H9 (cell line): ENCODE data around the gene RBM44. TPM values are rescaled to one million over a fixed set of nuclear protein-coding genes. Genes with fewer than 3 reads are reported as not detected.

Experiments used
- DNase-seq: peaks from one replicate; pipeline ENCODE4 v3.0.0-alpha.2; 2017
- H2AFZ ChIP-seq: one replicate; pipeline ENCODE4 v1.6.1; 2013; ENCODE audit warnings: mild to moderate bottlenecking, low read length, control low read depth, moderate library complexity
- H2AK5ac ChIP-seq: 2 replicates; pipeline ENCODE4 v1.6.1; 2013; ENCODE audit warnings: low read length, control low read depth, mixed read lengths; ENCODE audit not compliant: insufficient read length
- H2BK120ac ChIP-seq: one replicate; pipeline ENCODE4 v1.6.1; 2013; ENCODE audit warnings: low read depth, mild to moderate bottlenecking, low read length, control low read depth, inconsistent platforms; ENCODE audit not compliant: poor library complexity, severe bottlenecking
- H2BK12ac ChIP-seq: 2 replicates; pipeline ENCODE4 v1.6.1; 2013; ENCODE audit warnings: low read length, control low read depth, mixed read lengths, low read depth; ENCODE audit not compliant: insufficient read length
- H2BK15ac ChIP-seq: 2 replicates; pipeline ENCODE4 v1.6.1; 2013; ENCODE audit warnings: low read depth, low read length, control low read depth
- H2BK20ac ChIP-seq: one replicate; pipeline ENCODE4 v1.6.1; 2013; ENCODE audit warnings: low read depth, mild to moderate bottlenecking, low read length, control low read depth, inconsistent platforms; ENCODE audit not compliant: poor library complexity, severe bottlenecking
- H2BK5ac ChIP-seq: 2 replicates; pipeline ENCODE4 v1.6.1; 2013; ENCODE audit warnings: low read length, control low read depth, mixed read lengths; ENCODE audit not compliant: insufficient read length
- H3K14ac ChIP-seq: 2 replicates; pipeline ENCODE4 v1.6.1; 2013; ENCODE audit warnings: low read length, control low read depth; ENCODE audit not compliant: insufficient read depth
- H3K18ac ChIP-seq: 2 replicates; pipeline ENCODE4 v1.6.1; 2013; ENCODE audit warnings: low read depth, mild to moderate bottlenecking, mixed read lengths, low read length, control low read depth; ENCODE audit not compliant: insufficient read length
- H3K23ac ChIP-seq: 2 replicates; pipeline ENCODE4 v1.6.1; 2013; ENCODE audit warnings: low read length, control low read depth, mixed read lengths, low read depth; ENCODE audit not compliant: insufficient read length
- H3K23me2 ChIP-seq: 2 replicates; pipeline ENCODE4 v1.6.1; 2013; ENCODE audit warnings: low read depth, mild to moderate bottlenecking, mixed read lengths, low read length, control low read depth; ENCODE audit not compliant: insufficient read length, poor library complexity, severe bottlenecking
- H3K27ac ChIP-seq: 2 replicates; pipeline ENCODE4 v1.5.1; 2013; ENCODE audit warnings: low read length, control low read depth, mixed read lengths, low read depth; ENCODE audit not compliant: insufficient read length
- H3K27me3 ChIP-seq: 2 replicates; pipeline ENCODE4 v1.6.1; 2013; ENCODE audit warnings: low read length, control low read depth, inconsistent platforms; ENCODE audit not compliant: insufficient read depth
- H3K4ac ChIP-seq: 2 replicates; pipeline ENCODE4 v1.6.1; 2013; ENCODE audit warnings: low read depth, mild to moderate bottlenecking, control low read depth, inconsistent platforms, low read length, moderate library complexity
- H3K4me1 ChIP-seq: 2 replicates; pipeline ENCODE4 v1.6.1; 2013; ENCODE audit warnings: low read length, control low read depth, inconsistent platforms; ENCODE audit not compliant: insufficient read depth
- H3K4me2 ChIP-seq: 2 replicates; pipeline ENCODE4 v1.6.1; 2013; ENCODE audit warnings: low read length, control low read depth, mixed read lengths; ENCODE audit not compliant: insufficient read length, insufficient read depth
- H3K56ac ChIP-seq: 2 replicates; pipeline ENCODE4 v1.6.1; 2013; ENCODE audit warnings: low read depth, mild to moderate bottlenecking, mixed read lengths, low read length, control low read depth; ENCODE audit not compliant: insufficient read length
- H3K79me1 ChIP-seq: 2 replicates; pipeline ENCODE4 v1.6.1; 2013; ENCODE audit warnings: low read depth, mild to moderate bottlenecking, moderate library complexity, low read length, control low read depth, inconsistent platforms; ENCODE audit not compliant: insufficient read depth, poor library complexity, severe bottlenecking
- H3K79me2 ChIP-seq: 2 replicates; pipeline ENCODE4 v1.6.1; 2013; ENCODE audit warnings: low read length, control low read depth, inconsistent platforms; ENCODE audit not compliant: insufficient read depth
- H3K9ac ChIP-seq: 2 replicates; pipeline ENCODE4 v1.6.1; 2013; ENCODE audit warnings: low read length, control low read depth, mixed read lengths; ENCODE audit not compliant: insufficient read length; ENCODE audit errors: extremely low read depth
- H3K9me3 ChIP-seq: one replicate; pipeline ENCODE4 v1.6.1; 2013; ENCODE audit warnings: low read depth, low read length, inconsistent platforms; ENCODE audit not compliant: control insufficient read depth
- H3T11ph ChIP-seq: one replicate; pipeline ENCODE4 v1.6.1; 2013; ENCODE audit warnings: mild to moderate bottlenecking, low read length, control low read depth, inconsistent platforms
- H4K20me1 ChIP-seq: one replicate; pipeline ENCODE4 v1.6.1; 2013; ENCODE audit not compliant: control insufficient read depth, insufficient read length, insufficient read depth
- H4K5ac ChIP-seq: 2 replicates; pipeline ENCODE4 v1.6.1; 2013; ENCODE audit warnings: low read depth, mild to moderate bottlenecking, mixed read lengths, low read length, control low read depth; ENCODE audit not compliant: insufficient read length
- H4K8ac ChIP-seq: replicated peaks from 2 replicates; pipeline ENCODE4 v1.6.1; 2013; ENCODE audit warnings: low read length, control low read depth, mixed read lengths, low read depth; ENCODE audit not compliant: insufficient read length
- H4K91ac ChIP-seq: 2 replicates; pipeline ENCODE4 v1.6.1; 2013; ENCODE audit warnings: low read depth, mild to moderate bottlenecking, moderate library complexity, mixed read lengths, low read length, control low read depth; ENCODE audit not compliant: insufficient read length
- H3K27ac Mint-ChIP-seq, 3 experiments: 2 replicates in 2 of 3; 3 replicates in 1 of 3; pipeline ENCODE4 v1.8.0; 2020 to 2021; ENCODE audit warnings: mixed read lengths in 3 of 3, mild to moderate bottlenecking in 1 of 3, moderate library complexity in 1 of 3
- H3K27me3 Mint-ChIP-seq: 2 replicates; pipeline ENCODE4 v1.8.0; 2021; ENCODE audit warnings: low read depth, mild to moderate bottlenecking, moderate library complexity, mixed read lengths
- H3K36me3 Mint-ChIP-seq, 3 experiments: 2 replicates in 2 of 3; 3 replicates in 1 of 3; pipeline ENCODE4 v1.8.0; 2020 to 2021; ENCODE audit warnings: low read depth in 3 of 3, mixed read lengths in 3 of 3; ENCODE audit not compliant: insufficient read depth in 1 of 3
- H3K4me1 Mint-ChIP-seq, 2 experiments: 2 replicates each; pipeline ENCODE4 v1.8.0; 2020; ENCODE audit warnings: mixed read lengths in 2 of 2
- H3K4me3 Mint-ChIP-seq, 2 experiments: 2 replicates in 1 of 2; 3 replicates in 1 of 2; pipeline ENCODE4 v1.8.0; 2020 to 2021; ENCODE audit warnings: mild to moderate bottlenecking in 2 of 2, mixed read lengths in 2 of 2, moderate library complexity in 1 of 2
- H3K9me3 Mint-ChIP-seq, 2 experiments: 2 replicates in 1 of 2; 3 replicates in 1 of 2; pipeline ENCODE4 v1.8.0; 2020; ENCODE audit warnings: mild to moderate bottlenecking in 2 of 2, mixed read lengths in 2 of 2, moderate library complexity in 1 of 2
- CTCF ChIP-seq: fragments of 200-600 bp; sonication (generic); conservative IDR thresholded peaks from 3 replicates; pipeline ENCODE4 v1.8.0; 2021; ENCODE audit warnings: antibody characterized with exemption, mild to moderate bottlenecking
- WGBS: extraction: QIAGEN DNeasy Blood & Tissue Kit; methylation state at CpG from one replicate; pipeline ENCODE4 v1.1.7; 2013; ENCODE audit warnings: missing lambda C conversion rate, low lambda C conversion rate, mixed read lengths; ENCODE audit not compliant: insufficient read length; ENCODE audit errors: extremely low coverage; 5-methylcytosine and 5-hydroxymethylcytosine counted together
- total RNA-seq: library from RNA; stranded (reverse); gene quantifications from 2 replicates; pipeline ENCODE4 v1.2.1, GENCODE V29; 2021

RBM44 gene
- total RNA-seq, 1 experiment from 2014 or later, result 0.15 TPM

DNA sequence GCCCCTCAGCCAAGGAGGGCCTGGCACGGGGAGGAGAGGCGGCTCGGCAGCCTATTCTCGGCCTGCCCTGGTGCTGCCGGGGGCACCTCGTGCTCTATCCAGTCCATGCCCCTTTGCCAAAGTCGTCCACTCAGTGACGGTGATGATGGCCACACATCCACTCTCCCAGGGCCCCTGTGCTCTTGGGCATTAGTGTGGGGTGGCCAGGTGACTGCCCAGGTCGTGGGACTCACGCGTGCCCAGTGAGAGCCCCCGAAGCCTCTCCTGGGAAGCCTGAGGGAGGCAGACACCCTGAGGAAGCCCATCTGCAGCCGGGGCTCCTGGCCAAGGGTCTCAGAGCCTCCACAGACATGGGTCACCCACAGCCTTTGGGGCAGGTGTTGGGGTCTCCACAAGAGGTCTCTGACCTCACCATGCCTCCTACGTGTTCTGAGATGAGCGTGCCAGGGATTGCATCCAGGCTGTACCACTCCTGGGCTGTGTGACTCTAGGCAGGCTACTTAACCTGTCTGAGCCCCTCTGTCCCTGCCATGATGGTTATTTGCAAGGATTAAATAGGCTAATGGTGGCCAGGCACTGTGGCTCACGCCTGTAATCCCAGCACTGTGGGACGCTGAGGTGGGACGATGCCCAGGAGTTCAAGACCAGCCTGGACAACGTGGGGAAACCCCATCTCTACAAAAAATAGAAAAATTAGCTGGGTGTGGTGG, 73.8 kb downstream of the RBM44 start:
- Histone ChIP-seq H4K91ac (no peak overlapping the region), H2AFZ (no peak overlapping the region), H2BK20ac (no peak overlapping the region), H3K27ac (no peak overlapping the region), H2BK12ac (no peak overlapping the region), H3K56ac (no peak overlapping the region), H3K27me3 (no peaks in the 10 kb centered on the region), H4K20me1 (no peaks in the 10 kb centered on the region), H3K9me3 (no peaks in the 10 kb centered on the region), H2BK15ac (no peak overlapping the region), H3K14ac (no peak overlapping the region; the same call in 1 of the 2 replicates), H2AK5ac (no peak overlapping the region), H3K79me2 (no peaks in the 10 kb centered on the region), H3K18ac (no peak overlapping the region), H3K79me1 (no peaks in the 10 kb centered on the region), H2BK5ac (no peak overlapping the region), H2BK120ac (no peak overlapping the region), H3K23ac (no peak overlapping the region), H4K5ac (no peak overlapping the region), H4K8ac (no peak overlapping the region), H3K9ac (no peak overlapping the region), H3K4ac (no peak overlapping the region), H3K4me2 (no peak overlapping the region), H3T11ph (no peak overlapping the region), H3K4me1 (no peaks in the 10 kb centered on the region), H3K23me2 (no peaks in the 10 kb centered on the region)
- no CpG with 5 or more reads among the region's 19 CpGs for WGBS
- Mint-ChIP-seq H3K36me3 (no peaks in the 10 kb centered on the region; a peak in 1 of 7 replicates), H3K9me3 (no peaks in the 10 kb centered on the region), H3K4me3 (no peak overlapping the region), H3K27me3 (peaks cover 2% of the 10 kb centered on the region), H3K27ac (no peak overlapping the region), H3K4me1 (no peaks in the 10 kb centered on the region; a peak in 1 of 4 replicates)
- DNase-seq, result no peak
- no peak for TF ChIP-seq CTCF
